GM19239 (cell line): Measurements from ENCODE around the gene IL17RD.

Experiments used
- DNase-seq: peaks from one replicate; pipeline ENCODE4 v3.0.0; 2011; ENCODE audit warnings: low spot score; ENCODE audit not compliant: insufficient read length
- FAIRE-seq: peaks from 2 replicates; lab custom pipeline; 2011; peaks lifted over from hg19 to GRCh38; lab: Jason Lieb, UNC

IL17RD gene

GRCh38 chr3:57046101-57046765 lies 118.9 kb downstream of the IL17RD start:
- DNase-seq = no peak
- FAIRE-seq = no peak

- DNase-seq = no peak
- FAIRE-seq = no peak
Measured at GRCh38 chr3:57043518-57043917, 121.6 kb downstream of the IL17RD start.

GRCh38 chr3:57041674-57042073 lies 123.5 kb downstream of the IL17RD start:
- FAIRE-seq = no peak
- no peak for DNase-seq
